CD4-positive, alpha-beta memory T cell (primary cell): ENCODE data around the gene STK32C. TPM values are rescaled to one million over a fixed set of nuclear protein-coding genes. Genes with fewer than 3 reads are reported as not detected.
A peak's percentile ranks its signal among the peaks of the same experiment; 100 is the strongest.
"Not testable (repeated sequence)": the region's sequence is repeated elsewhere in the genome, so short reads cannot be mapped to it uniquely, and the experiment has no call there.

Experiments used
- CTCF ChIA-PET: fragments of 350-600 bp; sonication (Branson Sonifier 250); formaldehyde crosslinking; loops from one replicate; lab custom pipeline; 2021; ENCODE audit warnings: inconsistent platforms; ENCODE audit not compliant: partially characterized antibody; lab: Charles Lee
- POLR2A ChIA-PET: fragments of 350-600 bp; sonication (Branson Sonifier 250); formaldehyde crosslinking; loops from one replicate; lab custom pipeline; 2021; ENCODE audit not compliant: partially characterized antibody; lab: Charles Lee
- DNase-seq, 5 donors: peaks; one replicate each; pipeline versions ENCODE4 v3.0.0 to v3.0.0-alpha.2; 2020 to 2022; ENCODE audit warnings: mixed read lengths in 1 of 5
- H3K27ac ChIP-seq: one replicate; pipeline ENCODE4 v1.7.0; 2013; ENCODE audit warnings: low read depth, low read length
- H3K27me3 ChIP-seq: 2 replicates; pipeline ENCODE4 v1.7.0; 2013; ENCODE audit warnings: mild to moderate bottlenecking, low read length, moderate library complexity; ENCODE audit not compliant: insufficient read depth
- H3K36me3 ChIP-seq: 2 replicates; pipeline ENCODE4 v1.7.0; 2013; ENCODE audit warnings: mild to moderate bottlenecking, low read length, moderate library complexity; ENCODE audit not compliant: insufficient read depth
- H3K4me1 ChIP-seq: 2 replicates; pipeline ENCODE4 v1.7.0; 2013; ENCODE audit warnings: mild to moderate bottlenecking, low read length, moderate library complexity; ENCODE audit not compliant: insufficient read depth
- H3K4me3 ChIP-seq, 2 donors: one replicate each; pipeline ENCODE4 v1.7.0; 2013; ENCODE audit warnings: low read length in 2 of 2, mild to moderate bottlenecking in 1 of 2
- H3K9me3 ChIP-seq, 2 donors: one replicate each; pipeline ENCODE4 v1.7.0; 2013; ENCODE audit warnings: low read length in 2 of 2, control low read depth in 1 of 2; ENCODE audit not compliant: control insufficient read depth in 1 of 2
- H3K27ac Mint-ChIP-seq, 7 donors: one replicate each; pipeline ENCODE4 v1.8.0; 2020 to 2021; ENCODE audit warnings: mixed read lengths in 7 of 7, mild to moderate bottlenecking in 6 of 7, inconsistent platforms in 3 of 7, moderate library complexity in 3 of 7
- H3K27me3 Mint-ChIP-seq, 2 donors: one replicate each; pipeline ENCODE4 v1.8.0; 2020 to 2021; ENCODE audit warnings: mixed read lengths in 2 of 2
- H3K36me3 Mint-ChIP-seq, 2 donors: one replicate each; pipeline ENCODE4 v1.8.0; 2020 to 2021; ENCODE audit warnings: mixed read lengths in 2 of 2, inconsistent platforms in 1 of 2, mild to moderate bottlenecking in 1 of 2
- H3K4me1 Mint-ChIP-seq, 4 donors: one replicate each; pipeline ENCODE4 v1.8.0; 2020 to 2021; ENCODE audit warnings: mixed read lengths in 4 of 4, mild to moderate bottlenecking in 1 of 4
- H3K4me3 Mint-ChIP-seq, 8 donors: one replicate each; pipeline ENCODE4 v1.8.0; 2020 to 2021; ENCODE audit warnings: mixed read lengths in 8 of 8, mild to moderate bottlenecking in 7 of 8, moderate library complexity in 6 of 8, inconsistent platforms in 3 of 8
- H3K9me3 Mint-ChIP-seq, 8 donors: one replicate each; pipeline ENCODE4 v1.8.0; 2020 to 2021; ENCODE audit warnings: mixed read lengths in 8 of 8, mild to moderate bottlenecking in 5 of 8, inconsistent platforms in 3 of 8, moderate library complexity in 1 of 8
- intact Hi-C: fragments of 100-400 bp; cut with micrococcal nuclease; formaldehyde crosslinking; loops from one replicate; pipeline ENCODE4 v1.15.1; 2023
- polyA plus RNA-seq, 2 donors: library from polyadenylated mRNA; unstranded; fragments of 300-500 nt; fragmentation: Illumina TruSeq; gene quantifications; one replicate each; pipeline ENCODE4 v1.2.3, GENCODE V29; 2021
- total RNA-seq, 2 experiments: library from RNA; stranded (reverse); gene quantifications; one replicate each; pipeline ENCODE4 v1.2.3, GENCODE V29; 2021

The STK32C gene
- total and polyA plus RNA-seq, 4 experiments from 2014 or later, result 7.5 to 14.7 (median 10.6) TPM

DNA sequence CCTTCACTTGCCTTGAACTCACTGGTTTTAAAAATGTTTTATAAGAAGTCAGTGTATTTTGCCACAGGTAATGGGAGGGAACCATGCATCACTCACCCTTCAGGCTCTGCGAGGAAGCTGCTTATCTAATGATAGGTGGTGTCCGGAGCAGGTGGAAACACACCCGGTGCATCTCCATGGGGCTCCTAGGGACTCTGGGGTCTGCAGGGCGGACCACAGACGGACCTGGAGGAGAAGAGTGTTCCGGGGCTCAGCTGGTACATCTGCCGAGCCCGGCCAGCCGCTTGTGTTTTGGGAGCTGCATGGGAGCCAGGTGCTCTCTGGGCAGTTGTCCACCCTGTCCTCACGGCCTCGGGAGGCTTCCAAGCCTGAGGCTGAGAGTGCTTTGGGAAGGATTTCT, 31.5 kb upstream of the STK32C start:
- CTCF ChIA-PET, result interaction anchor here (1.8 to 1.9 kb wide), 2 partner anchors 11 to 23 kb away, joined by 4 to 5 read pairs; no protein-coding TSS in a partner anchor
- peaks cover 7 to 23% (median 15%) of the 10 kb centered on the region in 4 donors for H3K4me1 Mint-ChIP-seq

GRCh38 chr10:132338876-132339275, 31.1 kb upstream of the STK32C start:
- Mint-ChIP-seq H3K27ac (no peak overlapping the region), H3K4me3 (no peak overlapping the region), H3K36me3 (peaks cover 11 to 17% of the 10 kb centered on the region in 2 donors), H3K27me3 (no peaks in the 10 kb centered on the region), H3K4me1 (peaks cover 7 to 23% (median 15%) of the 10 kb centered on the region in 4 donors), H3K9me3 (peaks cover 2 to 13% (median 3%) of the 10 kb centered on the region in 8 donors)
- ChIA-PET POLR2A (no interaction called here), CTCF (interaction anchor here (1.8 to 1.9 kb wide), 2 partner anchors 11 to 23 kb away, joined by 4 to 5 read pairs; no protein-coding TSS in a partner anchor)
- Histone ChIP-seq H3K36me3 (no peaks in the 10 kb centered on the region), H3K9me3 (no peaks in the 10 kb centered on the region), H3K4me3 (no peak overlapping the region), H3K27ac (no peak overlapping the region), H3K4me1 (peaks cover 8% of the 10 kb centered on the region), H3K27me3 (no peaks in the 10 kb centered on the region)
- no peak for DNase-seq
- intact Hi-C loops, result loop anchor here (10.0 kb wide), 1 partner anchor 154 kb away; the partner anchor contains the start of gene DPYSL4

More for the DNA sequence above, 31.5 kb upstream of the STK32C start:
- Histone ChIP-seq H3K27ac (no peak overlapping the region), H3K4me3 (no peak overlapping the region), H3K27me3 (no peaks in the 10 kb centered on the region), H3K36me3 (no peaks in the 10 kb centered on the region), H3K4me1 (peaks cover 8% of the 10 kb centered on the region), H3K9me3 (no peaks in the 10 kb centered on the region)
- no peak for DNase-seq
- intact Hi-C loops, result loop anchor here (10.0 kb wide), 1 partner anchor 154 kb away; the partner anchor contains the start of gene DPYSL4
- Mint-ChIP-seq H3K9me3 (peaks cover 2 to 13% (median 3%) of the 10 kb centered on the region in 8 donors), H3K27ac (no peak overlapping the region), H3K36me3 (peaks cover 11 to 17% of the 10 kb centered on the region in 2 donors), H3K4me3 (no peak overlapping the region), H3K27me3 (no peaks in the 10 kb centered on the region)
- POLR2A ChIA-PET, result no interaction called here

DNA sequence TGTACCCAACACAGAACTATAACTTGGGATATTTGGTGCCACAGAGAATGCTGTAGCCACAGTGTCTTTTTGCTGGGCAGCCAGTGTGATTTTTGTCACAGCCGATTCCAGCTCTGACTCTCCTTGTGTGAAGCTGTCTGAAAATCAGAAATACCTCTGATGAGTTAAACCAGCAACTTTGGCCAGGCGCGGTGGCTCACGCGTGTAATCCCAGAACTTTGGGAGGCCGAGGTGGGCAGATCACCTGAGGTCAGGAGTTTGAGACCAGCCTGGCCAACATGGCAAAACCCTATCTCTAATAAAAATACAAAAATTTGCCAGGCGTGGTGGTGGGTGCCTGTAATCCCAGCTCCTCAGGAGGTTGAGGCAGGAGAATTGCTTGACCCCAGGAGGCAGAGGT, 30.1 kb upstream of the STK32C start:
- H3K27me3 Mint-ChIP-seq, H3K27me3 ChIP-seq, H3K4me3 ChIP-seq, H3K4me1 ChIP-seq, H3K27ac ChIP-seq, H3K9me3 ChIP-seq, POLR2A ChIA-PET, DNase-seq, H3K36me3 ChIP-seq, H3K27ac Mint-ChIP-seq: not testable (repeated sequence)
- CTCF ChIA-PET, result interaction anchor here (1.8 to 1.9 kb wide), 2 partner anchors 12 to 24 kb away, joined by 4 to 5 read pairs; no protein-coding TSS in a partner anchor
- Mint-ChIP-seq H3K36me3 (peaks cover 11 to 17% of the 10 kb centered on the region in 2 donors), H3K9me3 (peaks cover 2 to 13% (median 3%) of the 10 kb centered on the region in 8 donors), H3K4me3 (peak overlapping the region in 5 of 8 donors; percentile 28 to 94 (median 83)), H3K4me1 (peaks cover 9 to 30% (median 18%) of the 10 kb centered on the region in 4 donors)
- intact Hi-C loops, result loop anchor here (10.0 kb wide), 1 partner anchor 153 kb away; the partner anchor contains the start of gene DPYSL4

GRCh38 chr10:132336919-132337407, 29.2 kb upstream of the STK32C start:
- H3K4me3 Mint-ChIP-seq, result peak overlapping the region; percentile 75 to 94 (median 85)
- H3K9me3 Mint-ChIP-seq, result peaks cover 0 to 7% (median 3%) of the 10 kb centered on the region in 8 donors
- peaks cover 0 to under 1% of the 10 kb centered on the region in 2 donors for H3K27me3 Mint-ChIP-seq
- Histone ChIP-seq H3K27me3 (no peaks in the 10 kb centered on the region), H3K4me1 (peaks cover 16% of the 10 kb centered on the region), H3K27ac (peak overlapping the region; percentile 16), H3K4me3 (peak overlapping the region in 1 of 2 donors; percentile 34), H3K36me3 (no peaks in the 10 kb centered on the region), H3K9me3 (no peaks in the 10 kb centered on the region)
- CTCF ChIA-PET, result no interaction called here
- peak overlapping the region; percentile 14 to 86 (median 82) for H3K27ac Mint-ChIP-seq
- intact Hi-C loops, result loop anchor here (10.0 kb wide), 1 partner anchor 152 kb away; the partner anchor contains the start of gene DPYSL4
- H3K4me1 Mint-ChIP-seq, result peaks cover 12 to 39% (median 21%) of the 10 kb centered on the region in 4 donors
- POLR2A ChIA-PET, result no interaction called here
- H3K36me3 Mint-ChIP-seq, result peaks cover 10% of the 10 kb centered on the region in 2 donors
- peak in 1 of 5 donors; percentile 11 for DNase-seq

DNA sequence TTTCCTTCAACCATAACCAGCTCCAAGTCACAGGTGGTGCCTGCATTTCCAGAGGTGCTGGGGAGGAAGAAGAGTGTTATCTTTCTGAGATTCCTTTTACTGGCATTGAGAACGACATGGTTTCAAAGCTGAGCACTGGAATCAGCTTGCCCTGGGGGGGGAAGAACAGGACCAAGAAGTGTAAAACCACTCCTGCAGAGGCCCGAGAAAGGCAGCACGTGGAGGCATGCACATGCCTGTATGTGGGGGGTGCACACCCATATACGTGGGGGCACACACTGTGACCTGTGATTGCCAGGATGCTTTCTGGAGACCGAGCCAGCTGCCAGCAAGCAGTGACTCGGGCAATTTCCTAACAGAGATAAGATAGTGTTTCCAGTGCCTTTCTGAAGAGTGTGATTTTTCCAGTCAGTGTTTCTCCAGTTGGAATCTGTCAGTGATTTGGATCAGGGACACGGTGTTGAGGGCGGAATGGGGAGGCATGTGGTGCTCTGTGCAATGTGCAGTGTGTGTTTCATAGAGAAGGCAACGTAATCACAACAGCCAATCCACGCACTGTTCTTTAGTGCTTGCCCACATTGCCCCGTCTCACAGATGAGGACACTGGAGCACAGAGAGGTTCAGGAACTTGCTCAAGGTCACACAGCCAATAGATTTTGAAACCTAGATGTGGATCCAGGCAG, 28.5 kb upstream of the STK32C start:
- Histone ChIP-seq H3K36me3 (no peaks in the 10 kb centered on the region), H3K4me1 (peaks cover 16% of the 10 kb centered on the region), H3K9me3 (no peaks in the 10 kb centered on the region), H3K27me3 (no peaks in the 10 kb centered on the region), H3K27ac (no peak overlapping the region), H3K4me3 (no peak overlapping the region)
- no peak for DNase-seq
- H3K27ac Mint-ChIP-seq, result peak overlapping the region in 3 of 7 donors; percentile 32 to 76 (median 54)
- H3K36me3 Mint-ChIP-seq, result peaks cover 3 to 10% of the 10 kb centered on the region in 2 donors
- ChIA-PET CTCF (no interaction called here), POLR2A (no interaction called here)
- peaks cover 0 to 1% of the 10 kb centered on the region in 2 donors for H3K27me3 Mint-ChIP-seq
- H3K9me3 Mint-ChIP-seq, result peaks cover 0 to 4% (median 0%) of the 10 kb centered on the region in 8 donors
- H3K4me3 Mint-ChIP-seq, result peak overlapping the region in 6 of 8 donors; percentile 7 to 74 (median 48)
- intact Hi-C loops, result loop anchor here (10.0 kb wide), 1 partner anchor 151 kb away; the partner anchor contains the start of gene DPYSL4
- H3K4me1 Mint-ChIP-seq, result peaks cover 13 to 47% (median 24%) of the 10 kb centered on the region in 4 donors

DNA sequence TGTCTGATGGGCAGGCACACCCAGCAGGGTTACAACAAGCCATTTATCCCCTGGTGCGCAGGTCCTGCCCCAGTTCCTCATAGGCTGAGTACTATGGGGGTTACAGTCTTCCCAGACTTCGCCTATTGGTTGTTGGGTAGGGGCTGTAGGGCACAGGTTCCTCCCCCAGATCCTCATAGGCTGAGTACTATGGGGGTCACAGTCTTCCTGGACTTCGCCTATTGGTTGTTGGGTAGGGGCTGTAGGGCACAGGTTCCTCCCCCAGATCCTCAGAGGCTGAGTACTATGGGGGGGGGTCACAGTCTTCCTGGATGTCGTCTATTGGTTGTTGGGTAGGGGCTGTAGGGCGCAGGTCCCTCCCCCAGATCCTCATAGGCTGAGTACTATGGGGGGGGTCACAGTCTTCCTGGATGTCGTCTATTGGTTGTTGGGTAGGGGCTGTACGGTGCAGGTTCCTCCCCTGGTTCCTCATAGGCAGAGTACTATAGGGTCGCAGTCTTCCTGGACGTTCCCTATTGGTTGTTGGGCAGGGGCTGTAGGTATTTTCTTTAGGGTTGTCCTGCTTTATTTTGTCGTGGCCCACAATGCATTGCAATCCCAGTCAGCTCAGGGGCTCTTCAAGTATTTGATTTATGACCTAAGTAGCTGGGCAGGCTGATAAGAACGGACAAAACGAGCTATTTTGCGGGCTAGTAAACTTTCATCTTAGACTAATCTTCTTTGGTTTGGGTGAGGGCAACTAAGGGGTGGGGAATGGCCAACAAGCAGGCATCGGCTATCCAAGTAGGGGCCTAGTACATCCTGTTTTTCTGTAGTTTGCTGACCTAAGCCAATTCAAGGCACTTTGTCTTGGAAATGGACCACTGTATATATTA, 27.7 kb upstream of the STK32C start:
- peaks cover 0 to 4% (median 0%) of the 10 kb centered on the region in 8 donors for H3K9me3 Mint-ChIP-seq
- H3K4me1 ChIP-seq, result peaks cover 24% of the 10 kb centered on the region
- H3K27me3 ChIP-seq, result no peaks in the 10 kb centered on the region
- no peak for DNase-seq
- H3K27ac Mint-ChIP-seq, result peak overlapping the region in 3 of 7 donors; percentile 32 to 76 (median 61)
- H3K36me3 ChIP-seq, result no peaks in the 10 kb centered on the region
- H3K27ac ChIP-seq, result no peak overlapping the region
- H3K4me1 Mint-ChIP-seq, result peaks cover 13 to 50% (median 27%) of the 10 kb centered on the region in 4 donors
- ChIA-PET POLR2A (no interaction called here), CTCF (no interaction called here)
- H3K9me3 ChIP-seq, result no peaks in the 10 kb centered on the region
- H3K27me3 Mint-ChIP-seq, result peaks cover 0 to 1% of the 10 kb centered on the region in 2 donors
- H3K36me3 Mint-ChIP-seq, result peaks cover 3 to 10% of the 10 kb centered on the region in 2 donors
- no peak overlapping the region for H3K4me3 ChIP-seq
- intact Hi-C loops, result loop anchor here (10.0 kb wide), 1 partner anchor 151 kb away; the partner anchor contains the start of gene DPYSL4
- peak overlapping the region in 4 of 8 donors; percentile 29 to 63 (median 50) for H3K4me3 Mint-ChIP-seq
